NCI-H345 (cell line): ENCODE results near the gene FFAR2.
"Not testable (repeated sequence)": the region's sequence is repeated elsewhere in the genome, so short reads cannot be mapped to it uniquely, and the experiment has no call there.

ENCODE experiments used
- DNase-seq: peaks from one replicate; lab custom pipeline; 2025; lab: John Stamatoyannopoulos, UW

The FFAR2 gene

DNA sequence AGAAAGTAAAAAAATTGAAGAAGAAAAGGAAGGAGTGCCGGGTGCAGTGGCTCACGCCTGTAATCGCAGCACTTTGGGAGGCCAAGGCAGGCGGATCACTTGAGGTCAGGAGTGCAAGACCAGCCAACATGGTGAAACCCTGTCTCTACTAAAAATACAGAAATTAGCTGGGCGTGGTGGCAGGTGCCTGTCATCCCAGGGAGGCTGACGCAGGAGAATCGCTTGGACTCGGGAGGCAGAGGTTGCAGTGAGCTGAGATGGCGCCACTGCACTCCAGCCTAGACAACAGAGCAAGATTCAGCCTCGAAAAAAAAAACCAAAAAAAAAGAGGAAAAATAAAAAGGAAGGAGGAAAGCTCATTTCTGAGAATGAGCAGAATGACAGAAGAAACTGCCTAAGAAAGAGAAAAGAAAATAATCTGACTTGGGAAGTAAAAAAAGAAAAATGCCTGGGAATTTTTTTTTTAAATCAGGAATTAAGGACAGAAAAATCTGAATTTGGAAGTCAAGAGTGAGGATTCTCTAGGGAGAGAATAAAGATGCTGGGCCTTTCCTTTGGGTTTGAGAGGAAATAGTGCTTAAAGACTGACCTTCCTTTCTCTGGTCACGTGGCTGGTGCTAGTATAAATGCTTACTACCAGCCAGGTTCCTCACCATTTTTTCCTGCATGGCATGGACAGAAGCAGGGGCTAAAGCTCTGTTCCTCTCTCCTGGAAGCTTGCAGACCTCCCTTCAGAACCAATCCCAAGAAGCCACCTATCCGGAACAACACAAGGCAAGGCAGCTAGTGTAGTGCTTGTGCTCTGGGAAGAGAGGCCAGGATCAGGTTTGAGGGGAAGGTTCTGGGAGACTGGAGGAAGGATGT is at the start of gene FFAR2:
Gene FFAR2, plus strand, starts transcription at position 652 of the 864 bp plus-strand sequence. CDS start 1,458 bp downstream, outside the sequence.
- DNase-seq = no peak

DNA sequence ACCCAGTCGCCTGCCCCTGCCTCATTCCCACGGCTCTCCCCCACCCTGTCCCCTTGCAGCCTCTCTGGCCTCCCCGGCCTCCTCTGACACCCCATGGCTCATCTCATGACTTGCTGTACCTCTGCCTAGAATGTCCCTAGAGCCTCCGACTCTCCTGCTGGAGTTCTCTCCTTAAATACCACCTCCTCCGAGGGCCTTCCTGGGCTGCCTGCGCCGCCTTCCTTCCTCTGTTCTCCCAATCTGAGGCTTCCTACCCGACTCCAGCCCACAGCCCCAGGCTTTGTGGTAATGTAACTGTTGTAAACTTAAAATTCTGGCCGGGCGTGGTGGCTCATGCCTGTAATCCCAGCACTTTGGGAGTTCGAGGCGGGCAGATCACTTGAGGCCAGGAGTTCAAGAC is 49.5 kb upstream of the FFAR2 start:
- no peak for DNase-seq

DNA sequence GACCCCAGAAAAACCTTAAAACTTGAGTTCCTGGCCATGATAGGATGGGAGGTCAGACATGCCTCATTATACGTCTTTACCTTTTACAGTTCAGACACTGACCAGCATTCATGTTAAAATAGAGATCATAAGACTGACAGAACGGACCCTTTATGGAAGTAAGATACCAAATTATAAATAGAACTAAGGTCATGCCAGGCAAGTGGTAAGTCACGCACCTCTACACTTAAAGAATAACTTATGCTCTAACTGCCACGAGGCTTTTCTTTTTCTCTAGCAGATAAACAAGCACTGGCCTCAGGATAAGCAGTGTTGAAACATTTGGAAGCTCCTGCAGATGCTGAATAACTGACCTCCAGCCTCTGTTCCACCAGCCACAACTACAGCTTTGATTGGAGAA is 48.8 kb upstream of the FFAR2 start:
- DNase-seq = no peak

DNA sequence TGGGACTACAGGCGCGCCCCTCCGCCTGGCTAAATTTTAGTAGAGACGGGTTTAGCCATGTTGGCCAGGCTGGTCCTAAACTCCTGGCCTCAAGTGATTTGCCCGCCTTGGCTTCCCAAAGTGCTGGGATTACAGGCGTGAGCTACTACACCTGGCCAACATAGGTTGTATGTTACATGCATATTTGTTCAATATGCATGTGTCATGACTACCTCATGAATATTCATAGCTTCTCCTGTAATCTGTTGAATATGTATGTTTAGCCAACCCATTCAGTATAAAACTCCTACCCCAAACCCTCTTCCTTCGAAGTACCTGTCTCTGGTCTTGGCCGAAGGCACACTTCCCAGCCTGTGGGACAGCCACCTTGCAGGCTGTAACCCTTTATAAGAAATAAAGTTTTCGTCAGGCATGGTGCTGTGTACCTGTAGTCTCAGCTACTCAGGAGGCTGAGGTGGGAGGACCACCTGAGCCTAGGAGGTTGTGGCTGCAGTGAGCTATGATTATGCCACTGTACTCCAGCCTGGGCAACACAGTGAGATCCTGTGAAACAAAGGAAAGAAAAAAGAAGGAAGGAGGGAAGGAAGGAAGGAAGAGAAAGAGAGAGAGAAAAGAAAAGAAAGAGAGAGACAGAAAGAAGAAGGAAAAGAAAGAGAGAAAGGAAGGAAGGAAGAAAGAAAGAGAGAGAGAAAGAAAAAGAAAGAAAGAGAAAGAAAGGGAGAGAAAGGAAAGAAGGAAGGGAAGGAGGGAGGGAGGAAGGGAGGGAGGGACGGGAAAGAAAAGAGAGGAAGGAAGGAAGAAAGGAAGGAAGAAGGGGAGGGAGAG is 47.9 kb upstream of the FFAR2 start:
- DNase-seq = no peak

DNA sequence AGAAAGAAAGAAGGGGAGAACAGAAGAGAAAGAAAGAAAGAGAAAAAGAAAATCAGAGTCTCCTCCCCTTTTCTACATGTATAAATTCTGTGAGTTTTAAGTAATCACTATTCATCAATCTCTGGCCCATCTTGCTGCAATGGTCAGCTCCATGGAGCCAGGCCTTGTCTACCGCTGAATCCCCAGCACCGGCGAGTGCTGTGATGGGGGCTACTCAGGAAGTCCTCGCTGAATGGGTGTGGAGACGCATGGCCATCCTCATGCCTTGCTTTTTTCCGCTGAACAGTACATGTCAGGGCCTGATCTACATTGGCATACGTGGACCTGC is 47.3 kb upstream of the FFAR2 start:
- no peak for DNase-seq

DNA sequence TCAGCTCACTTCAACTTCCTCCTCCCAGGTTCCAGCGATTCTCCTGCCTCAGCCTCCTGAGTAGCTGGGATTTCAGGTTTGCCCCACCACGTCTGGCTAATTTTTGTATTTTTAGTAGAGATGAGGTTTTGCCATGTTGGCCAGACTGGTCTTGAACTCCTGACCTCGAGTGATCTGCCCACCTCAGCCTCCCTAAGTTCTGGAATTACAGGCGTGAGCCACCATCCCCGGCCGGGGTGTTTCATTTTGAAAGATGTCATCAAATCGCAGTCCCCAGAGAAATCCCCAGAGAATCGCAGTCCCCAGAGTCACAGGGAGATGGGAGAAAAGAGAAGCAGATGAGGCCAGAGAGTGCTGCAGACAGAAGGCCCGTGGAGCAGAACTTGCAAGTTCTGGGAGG is 46.6 kb upstream of the FFAR2 start:
- not testable (repeated sequence) for DNase-seq

DNA sequence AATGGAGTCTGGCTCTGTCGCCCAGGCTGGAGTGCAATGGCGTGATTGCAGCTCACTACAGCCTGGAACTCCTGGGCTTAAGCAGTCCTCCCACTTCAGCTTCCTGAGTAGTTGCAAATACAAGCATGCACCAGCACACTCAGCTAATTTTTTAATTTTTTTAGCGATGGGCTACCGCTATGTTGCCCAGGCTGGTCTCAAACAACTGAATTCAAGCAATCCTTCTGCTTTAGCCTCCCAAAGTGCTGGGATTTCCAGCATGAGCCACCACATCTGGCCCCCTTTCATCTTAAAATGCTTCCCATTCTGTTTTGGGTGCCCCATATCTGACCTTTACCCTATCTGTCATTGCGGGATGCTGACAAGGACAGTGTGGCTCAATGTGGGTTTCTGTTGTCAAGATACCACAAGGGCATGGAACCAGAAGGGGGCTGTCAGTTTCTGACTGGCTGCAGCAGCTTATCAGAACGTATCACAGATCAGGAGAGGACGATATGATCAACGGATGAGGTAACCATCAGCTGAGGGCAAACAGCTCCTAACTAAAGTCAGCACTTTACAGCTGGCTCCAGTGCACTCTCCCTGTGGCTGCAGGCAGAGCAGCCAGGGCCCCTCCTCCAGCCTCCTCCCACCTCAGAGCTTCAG is 44.8 kb upstream of the FFAR2 start:
- DNase-seq = no peak

DNA sequence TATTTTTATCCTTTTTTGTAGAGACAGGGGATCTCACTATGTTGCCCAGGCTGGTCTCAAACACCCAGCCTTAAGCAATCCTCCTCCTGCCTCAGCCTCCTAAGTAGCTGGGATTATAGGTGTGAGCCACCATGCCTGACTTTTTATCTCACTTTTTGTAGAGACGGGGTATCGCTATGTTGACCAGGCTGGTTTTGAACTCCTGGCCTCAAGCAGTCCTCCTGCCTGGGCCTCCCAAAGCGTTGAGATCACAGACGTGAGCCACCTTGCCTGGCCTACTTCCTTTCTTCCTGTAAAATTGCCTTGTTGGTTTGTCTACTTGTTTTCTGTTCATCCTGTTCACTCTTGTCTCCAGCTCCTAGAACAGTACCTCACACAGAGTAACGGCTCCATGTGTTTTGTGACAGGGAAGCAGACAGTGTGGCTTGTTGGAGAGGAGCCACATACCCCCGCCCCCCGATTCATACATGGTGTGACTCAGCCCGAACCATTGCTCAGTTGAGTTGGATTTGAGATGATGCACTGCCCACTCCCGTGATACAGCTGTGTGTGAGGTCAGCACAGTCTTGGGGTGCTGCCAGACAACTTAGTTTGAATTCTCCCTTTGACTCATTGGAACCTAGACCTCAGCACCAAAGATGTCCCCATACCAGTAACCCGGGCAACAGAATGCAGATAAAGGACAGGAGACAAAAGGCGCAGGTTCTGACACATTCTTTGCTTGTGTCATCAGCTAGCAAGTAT is 43.0 kb upstream of the FFAR2 start:
- DNase-seq = no peak

DNA sequence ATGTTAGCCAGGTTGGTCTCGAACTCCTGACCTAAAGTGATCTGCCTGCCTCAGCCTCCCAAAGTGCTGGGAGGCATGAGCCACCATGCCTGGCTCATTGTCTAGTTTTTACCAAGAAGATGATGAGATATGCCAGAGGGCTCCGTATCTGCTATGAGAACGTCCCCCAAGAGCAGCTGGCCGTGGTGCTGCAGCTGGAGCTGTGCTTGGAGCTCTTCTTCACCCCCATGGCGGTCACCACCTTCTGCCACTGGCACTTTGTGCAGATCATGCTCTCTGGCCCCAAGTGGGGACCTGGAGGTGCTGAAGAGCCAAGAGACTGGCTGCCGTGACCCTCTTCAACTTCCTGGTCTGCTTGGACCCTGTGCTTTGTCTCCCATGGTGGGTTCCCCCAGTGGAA is 40.4 kb upstream of the FFAR2 start:
- DNase-seq = no peak

DNA sequence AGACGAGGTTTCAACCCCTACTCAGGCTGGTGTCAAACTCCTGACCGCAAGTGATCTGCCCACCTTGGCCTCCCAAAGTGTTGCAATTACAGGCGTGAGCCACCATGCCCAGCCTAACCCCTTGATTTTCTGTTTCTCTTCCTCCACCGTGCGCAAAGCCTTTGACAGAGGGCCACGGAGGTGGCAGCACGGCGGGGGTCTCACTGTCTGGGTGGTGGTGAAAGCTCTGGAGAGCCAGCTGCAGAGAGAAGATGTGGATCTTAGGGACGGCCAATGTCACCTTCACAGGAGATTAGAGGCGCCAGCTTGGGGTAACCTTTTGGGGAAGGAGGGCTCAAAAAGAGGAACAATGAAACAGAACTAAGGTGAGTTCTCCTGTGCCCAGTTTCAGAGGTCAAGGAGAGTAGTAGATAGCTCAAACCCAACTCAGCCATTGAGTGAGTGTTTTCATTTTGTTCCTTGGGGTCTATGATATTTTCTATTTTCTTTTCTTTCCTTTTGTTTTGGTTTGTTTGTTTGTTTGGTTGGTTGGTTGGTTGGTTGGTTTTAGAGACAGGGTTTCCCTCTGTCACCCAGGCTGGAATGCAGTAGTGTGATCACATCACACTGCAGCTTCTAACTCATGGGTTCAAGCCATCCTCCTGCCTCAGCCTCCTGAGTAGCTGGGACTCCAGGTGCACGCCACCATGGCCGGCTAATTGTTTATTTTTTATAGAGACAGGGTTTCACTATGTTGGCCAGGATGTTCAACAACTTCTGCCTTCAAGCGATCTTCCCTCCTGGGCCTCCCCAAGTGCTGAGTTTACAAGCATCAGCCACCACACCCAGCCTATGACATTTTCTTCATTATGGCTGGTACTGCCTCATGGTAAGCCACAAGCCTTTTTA is 39.5 kb upstream of the FFAR2 start:
- no peak for DNase-seq

DNA sequence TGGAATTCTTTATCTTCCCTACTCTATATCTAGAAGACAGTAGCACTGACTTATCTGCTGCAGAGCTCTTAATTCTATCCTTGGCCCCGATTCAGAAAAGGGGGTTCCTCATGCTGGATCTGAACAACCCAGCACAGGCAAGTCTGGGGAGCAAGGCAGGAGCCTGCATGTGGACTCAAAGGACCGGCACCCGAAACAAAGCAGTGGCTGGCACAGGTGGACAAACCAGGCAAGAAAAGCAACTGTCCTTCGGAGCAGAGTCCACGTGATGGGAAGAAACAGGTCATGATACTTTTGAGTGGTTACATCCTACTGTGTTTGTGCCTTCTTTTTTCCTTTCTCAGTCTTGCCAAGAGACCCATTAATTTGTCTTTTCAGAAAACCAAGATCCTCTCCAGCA is 38.9 kb upstream of the FFAR2 start:
- no peak for DNase-seq

DNA sequence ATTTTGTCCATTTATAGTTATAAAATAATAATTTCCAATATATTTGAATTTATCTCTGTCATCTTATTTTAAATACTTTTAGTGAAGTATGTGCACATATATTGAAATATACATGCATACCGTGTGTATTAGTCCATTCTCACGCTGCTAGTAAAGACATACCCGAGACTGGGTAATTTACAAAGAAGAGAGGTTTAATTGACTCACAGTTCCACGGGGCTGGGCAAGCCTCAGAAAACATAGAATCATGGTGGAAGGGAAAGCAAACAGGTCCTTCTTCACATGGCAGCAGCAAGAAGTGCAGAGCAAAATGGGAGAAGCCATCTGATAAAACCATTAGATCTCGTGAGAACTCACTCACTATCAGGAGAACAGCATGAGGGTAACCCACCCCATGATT is 37.6 kb upstream of the FFAR2 start:
- no peak for DNase-seq

DNA sequence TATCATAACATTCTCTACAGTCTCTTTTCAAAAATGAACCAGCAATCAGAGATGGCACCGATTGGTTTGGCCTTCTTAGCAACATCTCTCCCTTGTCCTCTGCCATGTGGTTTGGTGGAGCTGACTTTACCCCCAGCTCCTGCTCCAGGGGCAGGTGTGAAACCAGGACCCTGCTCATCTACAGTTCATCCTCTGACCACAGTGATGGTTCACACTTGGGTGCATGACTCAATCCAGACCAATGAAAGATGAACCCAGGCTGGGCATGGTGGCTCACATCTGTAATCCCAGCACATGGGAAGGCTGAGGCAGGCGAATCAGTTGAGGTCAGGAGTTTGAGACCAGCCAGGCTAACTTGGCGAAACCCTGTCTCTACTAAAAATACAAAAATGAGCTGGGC is 33.6 kb upstream of the FFAR2 start:
- DNase-seq = no peak

DNA sequence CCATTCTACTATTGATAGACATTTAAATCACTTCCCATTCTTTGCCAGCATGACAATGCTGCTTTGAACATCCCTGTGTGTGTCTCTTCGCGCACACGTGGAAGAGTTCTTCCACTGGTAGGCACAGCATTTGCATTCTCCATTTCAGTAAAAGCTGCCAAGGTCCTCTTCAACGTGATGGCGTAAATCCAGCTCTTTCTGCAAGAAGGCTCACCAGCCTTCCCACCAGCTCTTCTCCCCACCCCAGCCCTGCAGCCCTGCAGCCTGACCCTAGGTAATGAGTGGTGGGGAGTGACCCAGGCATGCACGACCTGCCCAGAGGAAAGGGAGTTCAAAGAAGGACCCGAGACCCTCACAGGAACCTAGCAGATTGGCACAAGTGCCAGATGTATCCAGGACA is 31.7 kb upstream of the FFAR2 start:
- DNase-seq = no peak

DNA sequence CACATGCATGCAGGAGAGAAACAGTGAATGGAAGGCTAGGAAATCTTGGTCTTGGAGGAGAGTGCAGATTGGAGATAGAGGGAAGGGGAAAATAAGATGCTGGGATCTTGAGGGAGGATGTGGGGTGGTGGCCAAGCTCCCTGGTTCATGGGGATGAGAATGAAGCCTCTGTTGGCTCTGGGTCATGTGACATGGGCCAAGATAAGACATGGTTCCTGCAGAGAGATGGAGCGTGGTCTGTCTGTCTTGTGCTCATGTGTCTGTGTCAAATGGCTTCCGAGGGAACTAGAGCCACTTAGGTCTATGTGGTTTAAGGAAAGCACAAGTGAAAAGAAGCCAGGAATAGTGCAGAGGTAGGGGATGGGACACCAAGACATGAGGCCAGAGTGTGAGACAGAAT is 30.8 kb upstream of the FFAR2 start:
- no peak for DNase-seq

DNA sequence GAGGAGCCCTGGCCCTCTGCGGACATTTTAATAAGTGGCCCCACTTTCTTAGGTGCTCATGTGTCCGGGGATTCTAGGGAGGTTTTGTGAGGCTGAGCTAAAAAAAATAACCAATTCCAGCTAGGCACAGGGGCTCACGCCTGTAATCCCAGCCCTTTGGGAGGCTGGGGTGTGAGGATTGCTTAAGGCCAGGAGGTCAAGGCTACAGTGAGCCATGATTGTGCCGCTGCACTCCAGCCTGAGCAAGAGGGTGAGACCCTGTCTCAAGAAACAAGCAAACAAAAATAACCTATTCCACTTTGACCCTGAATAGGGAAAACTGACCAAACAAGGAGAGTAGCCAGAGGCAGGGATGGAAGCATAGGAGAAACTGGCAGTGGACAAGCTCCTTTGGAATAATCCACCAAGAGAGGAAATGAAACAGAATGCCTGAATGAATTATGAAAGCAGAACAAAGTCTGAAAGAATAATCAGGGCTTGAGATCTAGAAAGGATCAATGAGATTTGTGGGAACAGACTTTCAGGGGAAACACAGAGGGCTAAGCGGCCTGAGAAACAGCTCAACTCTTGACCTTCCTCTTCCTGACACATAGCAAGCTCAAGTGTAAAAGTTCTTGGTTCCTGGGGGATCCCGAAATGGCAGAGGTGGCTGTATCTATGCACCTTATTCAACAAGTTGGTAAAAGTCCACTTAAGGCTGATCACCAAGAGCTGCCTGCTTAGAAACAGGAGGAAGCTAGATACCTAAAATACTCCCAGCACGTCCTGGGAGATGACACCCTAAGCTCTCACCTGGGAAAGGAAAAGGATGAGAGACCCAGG is 30.1 kb upstream of the FFAR2 start:
- DNase-seq = no peak

DNA sequence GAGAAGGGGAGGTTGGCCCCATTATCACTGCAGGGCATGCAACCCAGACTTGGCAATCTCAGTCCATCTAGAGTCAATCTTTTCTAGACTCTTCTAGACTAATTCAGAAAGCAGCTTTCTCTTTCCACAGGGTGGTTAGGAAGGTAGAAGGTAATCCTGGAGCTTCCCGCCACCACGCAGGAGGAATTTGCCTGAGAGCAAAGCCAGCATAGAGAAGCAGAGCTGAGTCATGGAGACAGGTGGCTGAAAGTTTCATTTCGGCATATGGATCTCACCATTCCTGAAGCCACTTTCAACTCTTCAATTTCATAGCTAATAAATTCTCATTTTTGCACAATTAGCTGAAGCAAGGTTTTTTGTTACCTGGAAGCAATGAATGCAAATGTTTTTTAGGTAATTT is 29.0 kb upstream of the FFAR2 start:
- no peak for DNase-seq

DNA sequence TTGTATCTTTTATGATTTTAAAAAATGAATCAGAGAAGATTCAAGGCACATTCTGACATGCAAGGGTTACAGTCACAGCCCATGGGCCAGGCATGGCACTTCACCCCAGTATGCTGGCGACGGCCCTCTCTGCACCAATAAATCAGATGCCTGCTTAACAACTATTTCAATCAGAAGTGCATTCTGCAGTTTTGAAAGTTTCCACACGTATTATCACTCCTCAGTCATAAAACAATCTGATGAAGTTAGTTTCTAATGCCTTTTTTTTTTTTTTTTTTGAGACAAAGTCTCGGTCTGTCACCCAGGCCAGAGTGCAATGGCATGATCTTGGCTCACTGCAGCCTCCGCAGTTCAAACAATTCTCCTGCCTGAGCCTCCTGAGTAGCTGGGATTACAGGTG is 28.3 kb upstream of the FFAR2 start:
- no peak for DNase-seq

DNA sequence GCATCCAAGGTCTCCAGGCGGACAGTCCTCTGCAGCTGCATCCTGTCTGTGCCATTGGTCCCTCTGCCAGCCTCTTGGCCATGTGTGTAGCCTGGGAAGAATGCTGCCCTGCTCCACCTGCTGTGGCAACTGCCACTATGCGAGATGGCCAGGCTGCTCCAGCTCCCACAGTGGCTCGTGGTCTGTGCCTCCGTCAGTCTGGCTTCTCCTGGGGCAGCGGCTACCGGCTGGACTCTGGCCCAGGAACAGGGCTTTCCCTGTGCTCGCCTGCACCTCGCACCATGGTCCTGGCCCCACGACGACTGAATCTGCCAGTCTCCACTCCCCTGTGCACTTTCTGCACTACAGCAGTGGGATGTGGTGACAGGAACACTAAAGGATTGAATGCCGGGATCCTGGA is 26.7 kb upstream of the FFAR2 start:
- no peak for DNase-seq

DNA sequence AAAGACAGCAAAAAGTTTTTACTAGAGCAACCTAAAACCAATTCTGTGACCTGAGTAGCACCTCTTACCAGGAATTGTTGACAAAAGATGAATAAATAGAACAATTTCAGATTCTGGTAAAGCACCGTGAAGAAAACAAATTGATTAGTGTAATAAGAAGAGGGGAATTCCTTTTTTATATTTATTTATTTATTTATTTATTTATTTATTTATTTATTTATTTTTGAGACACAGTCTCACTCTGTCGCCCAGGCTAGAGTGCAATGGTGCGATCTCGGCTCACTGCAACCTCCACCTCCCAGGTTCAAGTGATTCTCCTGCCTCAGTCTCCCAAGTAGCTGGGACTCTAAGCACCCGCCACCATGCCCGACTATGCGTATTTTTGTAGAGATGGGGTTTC is 24.7 kb upstream of the FFAR2 start:
- not testable (repeated sequence) for DNase-seq
